ENCODE measurements around the gene KCNAB2.

DNA sequence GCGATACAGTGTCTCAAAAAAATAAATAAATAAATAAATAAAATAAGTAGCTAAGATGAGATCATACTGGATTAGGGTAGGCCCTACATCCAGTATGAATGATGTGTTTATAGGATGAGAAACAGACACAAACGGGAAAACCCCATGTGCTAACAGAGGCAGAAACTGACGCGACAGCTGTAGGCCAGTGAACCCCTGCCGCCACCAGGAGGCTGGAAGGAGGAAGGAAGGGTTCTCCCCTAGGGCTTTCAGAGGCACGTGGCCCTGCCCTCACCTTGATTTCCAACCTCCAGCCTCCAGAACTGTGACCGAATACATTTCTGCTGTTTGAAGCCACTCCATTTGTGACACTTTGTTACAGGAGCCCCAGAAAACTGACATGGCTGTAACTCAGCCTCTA, 95.9 kb downstream of the KCNAB2 start:
- TF ChIP-seq POLR2A (IDR thresholded peaks at IDR 0.05; ENCODE audit: low read depth, low read length) (no peak), TAF1 (IDR thresholded peaks at IDR 0.05; ENCODE audit: borderline replicate concordance, low read depth, low read length) (no peak), POLR2AphosphoS5 (IDR thresholded peaks at IDR 0.05; ENCODE audit: low read depth, low read length) (no peak)

Data from GM12892 (cell line).